SK-N-SH (cell line): ENCODE results near the gene FAM168A. TPM values are rescaled to one million over a fixed set of nuclear protein-coding genes. Genes with fewer than 3 reads are reported as not detected.

Experiments used
- CTCF ChIA-PET: fragments of 300-600, 350-600 bp; formaldehyde crosslinking; extraction: SDS; loops from one replicate; lab custom pipeline; 2021; lab: Yijun Ruan, JAX
- POLR2A ChIA-PET: fragments of 350-600 bp; sonication (Branson Sonifier 250); formaldehyde crosslinking; extraction: SDS; loops from one replicate; lab custom pipeline; 2020; ENCODE audit warnings: antibody characterized with exemption, inconsistent platforms; lab: Yijun Ruan, JAX
- DNase-seq: peaks from one replicate; pipeline ENCODE4 v3.0.0; 2012
- H2AFZ ChIP-seq: fragments of 200-600 bp; sonication (generic); 2 replicates; pipeline ENCODE4 v1.8.1; 2016; ENCODE audit warnings: antibody characterized with exemption, mild to moderate bottlenecking, low read depth
- H3F3A ChIP-seq: fragments of 200-600 bp; sonication (generic); replicated peaks from 2 replicates; pipeline ENCODE3; 2016; ENCODE audit warnings: antibody characterized with exemption, mild to moderate bottlenecking; ENCODE audit not compliant: insufficient read depth
- H3K27ac ChIP-seq, 2 experiments: fragments of 200-500 bp in 1 of 2; fragments of 200-600 bp in 1 of 2; sonication (Bioruptor generic) in 1 of 2; sonication (generic), shearing (Covaris generic) in 1 of 2; 2 replicates each; pipeline versions ENCODE4 v1.5.1 to v1.6.1; 2014 to 2016; ENCODE audit warnings: low read depth in 2 of 2, inconsistent platforms in 1 of 2, low read length in 1 of 2, mild to moderate bottlenecking in 1 of 2, mixed read lengths in 1 of 2
- H3K27me3 ChIP-seq: fragments of 200-600 bp; sonication (generic), shearing (Covaris generic); 2 replicates; pipeline ENCODE4 v1.6.1; 2016; ENCODE audit warnings: mixed run types; ENCODE audit not compliant: insufficient read depth
- H3K36me3 ChIP-seq, 2 experiments: fragments of 200-500 bp in 1 of 2; fragments of 200-600 bp in 1 of 2; sonication (Bioruptor generic) in 1 of 2; sonication (generic) in 1 of 2; replicated peaks in 1 of 2; 2 replicates each; pipeline versions ENCODE3 to v1.5.1; 2014 to 2016; ENCODE audit warnings: low read length in 1 of 2, mild to moderate bottlenecking in 1 of 2; ENCODE audit not compliant: insufficient read depth in 2 of 2, control insufficient read depth in 1 of 2
- H3K4me1 ChIP-seq, 2 experiments: fragments of 200-500 bp in 1 of 2; fragments of 200-600 bp in 1 of 2; sonication (Bioruptor generic) in 1 of 2; sonication (generic), shearing (Covaris generic) in 1 of 2; 2 replicates each; pipeline versions ENCODE4 v1.5.1 to v1.6.1; 2014 to 2016; ENCODE audit warnings: low read depth in 1 of 2, low read length in 1 of 2, mixed run types in 1 of 2; ENCODE audit not compliant: insufficient read depth in 2 of 2, control insufficient read depth in 1 of 2
- H3K4me2 ChIP-seq: fragments of 200-600 bp; sonication (generic), shearing (Covaris generic); 2 replicates; pipeline ENCODE4 v1.6.1; 2017; ENCODE audit warnings: mixed run types
- H3K4me3 ChIP-seq, 2 experiments: fragments of 200-500 bp in 1 of 2; fragments of 200-600 bp in 1 of 2; sonication (Bioruptor generic) in 1 of 2; sonication (generic), shearing (Covaris generic) in 1 of 2; 2 replicates each; pipeline versions ENCODE4 v1.5.1 to v1.8.1; 2014 to 2016; ENCODE audit warnings: low read depth in 2 of 2, inconsistent platforms in 1 of 2, low read length in 1 of 2, mild to moderate bottlenecking in 1 of 2, mixed read lengths in 1 of 2, moderate library complexity in 1 of 2
- H3K79me2 ChIP-seq: fragments of 200-600 bp; sonication (generic); 2 replicates; pipeline ENCODE4 v1.8.1; 2017; ENCODE audit warnings: mild to moderate bottlenecking; ENCODE audit not compliant: insufficient read depth
- H3K9ac ChIP-seq: fragments of 200-600 bp; sonication (generic); 2 replicates; pipeline ENCODE4 v1.6.1; 2017; ENCODE audit warnings: mixed run types
- H3K9me2 ChIP-seq: fragments of 200-600 bp; sonication (generic); 2 replicates; pipeline ENCODE4 v1.6.1; 2017; ENCODE audit warnings: mixed run types
- H3K9me3 ChIP-seq: fragments of 200-600 bp; sonication (generic); 2 replicates; pipeline ENCODE4 v1.6.1; 2017; ENCODE audit warnings: mixed run types, mild to moderate bottlenecking, moderate library complexity
- H4K20me1 ChIP-seq: fragments of 200-600 bp; sonication (generic); 2 replicates; pipeline ENCODE4 v1.6.1; 2017; ENCODE audit warnings: mild to moderate bottlenecking, mixed run types; ENCODE audit not compliant: insufficient read depth
- CHD2 ChIP-seq: fragments of 150-350 bp; IDR thresholded peaks from 2 replicates; pipeline ENCODE4 v1.6.1; 2018; ENCODE audit warnings: low read length; ENCODE audit not compliant: partially characterized antibody
- EP300 ChIP-seq, 2 experiments: IDR thresholded peaks; 2 replicates each; pipeline versions ENCODE4 v1.4.0 to v1.6.1; 2012; ENCODE audit warnings: borderline replicate concordance in 1 of 2, low read depth in 1 of 2, low read length in 1 of 2
- EZH2phosphoT487 ChIP-seq: fragments of 200-600 bp; sonication (generic); IDR thresholded peaks from 2 replicates; pipeline ENCODE4 v1.6.1; 2017; ENCODE audit warnings: low read depth, mixed run types, mild to moderate bottlenecking, antibody characterized with exemption, moderate library complexity, borderline replicate concordance
- FOSL2 ChIP-seq: IDR thresholded peaks from 2 replicates; pipeline ENCODE4 v1.4.0; 2012; ENCODE audit warnings: low read depth, mild to moderate bottlenecking, moderate library complexity, borderline replicate concordance
- FOXJ3 ChIP-seq: sonication (generic); formaldehyde crosslinking; IDR thresholded peaks from 2 replicates; pipeline ENCODE4 v1.5.1; 2020; ENCODE audit warnings: mild to moderate bottlenecking, missing genetic modification reagents
- GABPA ChIP-seq: IDR thresholded peaks from 2 replicates; pipeline ENCODE4 v1.4.0; 2012; ENCODE audit warnings: low read depth, mild to moderate bottlenecking
- GATA2 ChIP-seq: sonication (generic); formaldehyde crosslinking; IDR thresholded peaks from 2 replicates; pipeline ENCODE4 v1.5.0; 2020; ENCODE audit warnings: mild to moderate bottlenecking, missing genetic modification reagents
- MEF2A ChIP-seq: IDR thresholded peaks from 2 replicates; pipeline ENCODE4 v1.4.0; 2012; ENCODE audit warnings: low read depth, borderline replicate concordance
- MXI1 ChIP-seq: IDR thresholded peaks from 2 replicates; pipeline ENCODE4 v1.6.1; 2012; ENCODE audit warnings: mild to moderate bottlenecking, low read depth, low read length, improper control_type of control experiment
- NFIC ChIP-seq: IDR thresholded peaks from 2 replicates; pipeline ENCODE4 v1.4.0; 2012; ENCODE audit warnings: borderline replicate concordance
- RCOR1 ChIP-seq: fragments of 150-350 bp; IDR thresholded peaks from 2 replicates; pipeline ENCODE4 v1.6.1; 2017; ENCODE audit warnings: antibody characterized with exemption, low read length
- SIN3A ChIP-seq: IDR thresholded peaks from 2 replicates; pipeline ENCODE4 v1.6.1; 2012; ENCODE audit warnings: low read depth, mild to moderate bottlenecking, low read length, moderate library complexity, borderline replicate concordance
- TAF1 ChIP-seq: IDR thresholded peaks from 2 replicates; pipeline ENCODE4 v1.6.1; 2012; ENCODE audit warnings: low read depth, mild to moderate bottlenecking, low read length, moderate library complexity, borderline replicate concordance
- WGBS: methylation state at CpG from one replicate; pipeline ENCODE4 v1.1.6; 2017; ENCODE audit warnings: low lambda C conversion rate; 5-methylcytosine and 5-hydroxymethylcytosine counted together
- polyA plus RNA-seq, 3 experiments: library from polyadenylated mRNA; depleted of rRNA; stranded (reverse); fragments of >200 nt; gene quantifications; 2 replicates each; pipeline ENCODE4 v1.2.3, GENCODE V29; 2012
- TF ChIP-seq, protein P1 (sequence below): fragments of 150-350 bp; IDR thresholded peaks from 2 replicates; pipeline ENCODE4 v1.6.1; 2016; ENCODE audit warnings: mild to moderate bottlenecking, low read depth, low read length
- TF ChIP-seq, protein P2 (sequence below): IDR thresholded peaks from 2 replicates; pipeline ENCODE4 v1.4.0; 2012; ENCODE audit warnings: low read depth
- TF ChIP-seq, protein P3 (sequence below): IDR thresholded peaks from 2 replicates; pipeline ENCODE4; 2012

Gene FAM168A
- polyA plus RNA-seq, 1 of the 3 experiments (the other 2 are of a cell fraction): 17.8 TPM

DNA sequence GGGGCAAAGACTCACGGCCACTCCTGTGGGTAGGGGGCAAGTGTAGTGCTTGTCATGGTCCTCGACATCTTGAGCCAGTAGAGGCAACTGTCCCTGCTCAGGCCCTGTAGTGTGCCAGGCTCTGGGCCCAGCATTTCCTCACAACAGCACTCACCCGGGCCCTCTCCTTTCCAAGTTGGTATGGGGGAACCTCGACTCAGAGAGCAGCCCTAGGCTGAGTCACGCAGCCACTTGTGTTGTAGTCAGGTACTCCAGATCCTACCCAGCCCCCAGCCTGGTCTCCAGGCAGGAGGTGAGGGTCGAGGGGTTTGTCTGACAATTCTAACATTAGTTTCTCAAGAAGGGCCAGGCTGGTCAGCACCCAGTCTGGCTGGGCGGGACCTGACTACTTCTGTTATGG is 217.6 kb downstream of the FAM168A start:
- TF ChIP-seq, protein P1, sequence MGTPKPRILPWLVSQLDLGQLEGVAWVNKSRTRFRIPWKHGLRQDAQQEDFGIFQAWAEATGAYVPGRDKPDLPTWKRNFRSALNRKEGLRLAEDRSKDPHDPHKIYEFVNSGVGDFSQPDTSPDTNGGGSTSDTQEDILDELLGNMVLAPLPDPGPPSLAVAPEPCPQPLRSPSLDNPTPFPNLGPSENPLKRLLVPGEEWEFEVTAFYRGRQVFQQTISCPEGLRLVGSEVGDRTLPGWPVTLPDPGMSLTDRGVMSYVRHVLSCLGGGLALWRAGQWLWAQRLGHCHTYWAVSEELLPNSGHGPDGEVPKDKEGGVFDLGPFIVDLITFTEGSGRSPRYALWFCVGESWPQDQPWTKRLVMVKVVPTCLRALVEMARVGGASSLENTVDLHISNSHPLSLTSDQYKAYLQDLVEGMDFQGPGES: no peak
- TF ChIP-seq GATA2 (CRISPR knock-in tag) (no peak), GABPA (no peak), FOXJ3 (CRISPR knock-in tag) (no peak), MXI1 (no peak), SIN3A (no peak), NFIC (no peak), EZH2phosphoT487 (no peak), RCOR1 (no peak), TAF1 (no peak), EP300 (IDR thresholded peaks at IDR 0.05; ENCODE audit: borderline replicate concordance in 1 of 2, low read depth in 1 of 2, low read length in 1 of 2) (no peak), FOSL2 (no peak), MEF2A (no peak), CHD2 (no peak)
- TF ChIP-seq, protein P2, sequence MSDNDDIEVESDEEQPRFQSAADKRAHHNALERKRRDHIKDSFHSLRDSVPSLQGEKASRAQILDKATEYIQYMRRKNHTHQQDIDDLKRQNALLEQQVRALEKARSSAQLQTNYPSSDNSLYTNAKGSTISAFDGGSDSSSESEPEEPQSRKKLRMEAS: no peak
- TF ChIP-seq, protein P3, sequence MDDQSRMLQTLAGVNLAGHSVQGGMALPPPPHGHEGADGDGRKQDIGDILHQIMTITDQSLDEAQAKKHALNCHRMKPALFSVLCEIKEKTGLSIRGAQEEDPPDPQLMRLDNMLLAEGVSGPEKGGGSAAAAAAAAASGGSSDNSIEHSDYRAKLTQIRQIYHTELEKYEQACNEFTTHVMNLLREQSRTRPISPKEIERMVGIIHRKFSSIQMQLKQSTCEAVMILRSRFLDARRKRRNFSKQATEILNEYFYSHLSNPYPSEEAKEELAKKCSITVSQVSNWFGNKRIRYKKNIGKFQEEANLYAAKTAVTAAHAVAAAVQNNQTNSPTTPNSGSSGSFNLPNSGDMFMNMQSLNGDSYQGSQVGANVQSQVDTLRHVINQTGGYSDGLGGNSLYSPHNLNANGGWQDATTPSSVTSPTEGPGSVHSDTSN: no peak
- peaks cover 19% of the 10 kb centered on the region; the same call in 1 of the 2 replicates for H4K20me1 ChIP-seq
- DNase-seq: no peak
- H3K9me2 ChIP-seq: no peaks in the 10 kb centered on the region
- no peaks in the 10 kb centered on the region for H3K27me3 ChIP-seq
- H3K4me1 ChIP-seq: peaks cover 9 to 22% of the 10 kb centered on the region in 2 experiments; a peak in 2 of 4 replicates
- POLR2A ChIA-PET: no interaction called here
- H3K4me2 ChIP-seq: no peak overlapping the region
- no peaks in the 10 kb centered on the region for H3K36me3 ChIP-seq
- no peak overlapping the region for H3K27ac ChIP-seq
- no peak overlapping the region for H3K4me3 ChIP-seq
- H3K79me2 ChIP-seq: peaks cover 62% of the 10 kb centered on the region
- CTCF ChIA-PET: interaction anchor here (1.1 to 22.4 kb wide), 3 partner anchors 8 to 26 kb away, joined by 3 to 313 read pairs (median 5); no protein-coding TSS in a partner anchor
- H3F3A ChIP-seq: no peaks in the 10 kb centered on the region
- H3K9ac ChIP-seq: no peak overlapping the region
- H3K9me3 ChIP-seq: no peaks in the 10 kb centered on the region
- H2AFZ ChIP-seq: no peak overlapping the region
- 83% methylated on average over 6 of the region's 7 CpGs for WGBS
